Tibial nerve (tissue), 4 donors: ENCODE measurements around the gene ROBO2.

Source experiments
- CTCF ChIP-seq, 5 experiments: fragments of 200-600 bp in 3 of 5; fragments of 450-650 bp in 2 of 5; sonication (generic) in 3 of 5; IDR thresholded peaks; one replicate each; pipeline ENCODE4 v1.5.1; 2016 to 2019; ENCODE audit warnings: antibody characterized with exemption in 5 of 5, mild to moderate bottlenecking in 3 of 5, moderate library complexity in 2 of 5
- EP300 ChIP-seq, 2 donors: sonication (generic); formaldehyde crosslinking; IDR thresholded peaks; one replicate each; pipeline ENCODE4 v1.6.1; 2017; ENCODE audit warnings: antibody characterized with exemption in 2 of 2, mild to moderate bottlenecking in 1 of 2
- POLR2A ChIP-seq, 2 donors: fragments of 450-650 bp; IDR thresholded peaks; one replicate each; pipeline ENCODE4 v1.6.1; 2017; ENCODE audit warnings: antibody characterized with exemption in 2 of 2, mild to moderate bottlenecking in 2 of 2, moderate library complexity in 2 of 2

- no peak for TF ChIP-seq CTCF (IDR thresholded peaks at IDR 0.05)
- no peak for TF ChIP-seq POLR2A (IDR thresholded peaks at IDR 0.05)
- no peak for TF ChIP-seq EP300 (IDR thresholded peaks at IDR 0.05)
Measured at GRCh38 chr3:77479021-77479420, 439.1 kb downstream of the ROBO2 start.
